OCI-LY1 (cell line): ENCODE results near the gene SLCO2A1.

Source experiments
- CTCF ChIP-seq: fragments of 200-600 bp; sonication (generic), shearing (Covaris generic); IDR thresholded peaks from 2 replicates; pipeline ENCODE4 v1.5.1; 2017; ENCODE audit warnings: mild to moderate bottlenecking, antibody characterized with exemption, low read length, moderate library complexity, mixed read lengths
- EZH2 ChIP-seq: fragments of 200-600 bp; sonication (generic), shearing (Covaris generic); IDR thresholded peaks from 2 replicates; pipeline ENCODE4 v1.8.0; 2017; ENCODE audit warnings: borderline replicate concordance, mixed run types, mild to moderate bottlenecking, antibody characterized with exemption, low read length, moderate library complexity, mixed read lengths

- no peak for TF ChIP-seq CTCF
- TF ChIP-seq EZH2: no peak
These were observed 20.0 kb upstream of the SLCO2A1 start for GRCh38 chr3:134049676-134050075.
